GM12892 (cell line): ENCODE results near the gene OR1F1.

Experiments used
- POLR2A ChIP-seq: IDR thresholded peaks from 2 replicates; pipeline ENCODE4 v1.6.1; 2011; ENCODE audit warnings: low read depth, low read length, control low read depth
- POLR2AphosphoS5 ChIP-seq: IDR thresholded peaks from 2 replicates; pipeline ENCODE4 v1.6.1; 2011; ENCODE audit warnings: low read depth, low read length, control low read depth

DNA sequence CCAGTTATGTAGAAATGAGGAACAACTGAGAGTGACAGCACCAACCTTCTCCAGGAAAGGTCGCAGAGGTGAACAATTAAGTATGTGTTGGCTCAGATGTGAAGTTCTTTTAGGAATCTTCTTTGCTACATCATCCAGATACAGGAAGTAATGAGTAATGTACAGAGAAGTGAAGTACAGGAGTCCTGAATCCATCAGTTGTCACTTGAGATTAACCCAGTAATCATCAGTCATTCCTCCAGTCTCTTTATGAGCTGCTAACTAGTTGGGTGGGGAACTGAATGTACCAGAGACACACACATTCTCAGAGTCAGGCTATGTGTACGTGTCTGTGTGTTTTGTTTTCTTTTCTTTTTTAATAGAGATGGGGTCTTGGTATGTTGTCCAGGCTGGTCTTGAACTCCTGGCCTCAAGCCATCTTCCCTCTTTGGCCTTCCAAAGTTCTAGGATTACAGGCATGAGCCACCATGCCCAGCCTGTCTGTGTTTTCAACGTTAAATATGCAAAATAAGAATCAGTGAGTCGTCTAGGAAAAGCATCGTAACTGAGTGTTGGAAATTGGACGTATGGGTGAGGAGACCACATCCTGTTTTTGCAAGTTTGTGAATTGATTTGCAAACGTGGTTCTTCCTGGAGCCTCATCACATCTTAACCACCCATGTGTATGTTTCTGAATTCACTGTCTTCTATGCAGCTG lies 27.0 kb downstream of the OR1F1 start:
- no peak for TF ChIP-seq POLR2AphosphoS5
- no peak for TF ChIP-seq POLR2A
